H9 (cell line): ENCODE data around the gene SDC3. TPM values are rescaled to one million over a fixed set of nuclear protein-coding genes. Genes with fewer than 3 reads are reported as not detected.

Experiments
- DNase-seq: peaks from one replicate; pipeline ENCODE4 v3.0.0-alpha.2; 2017
- H2AFZ ChIP-seq: one replicate; pipeline ENCODE4 v1.6.1; 2013; ENCODE audit warnings: mild to moderate bottlenecking, low read length, control low read depth, moderate library complexity
- H2AK5ac ChIP-seq: 2 replicates; pipeline ENCODE4 v1.6.1; 2013; ENCODE audit warnings: low read length, control low read depth, mixed read lengths; ENCODE audit not compliant: insufficient read length
- H2BK120ac ChIP-seq: one replicate; pipeline ENCODE4 v1.6.1; 2013; ENCODE audit warnings: low read depth, mild to moderate bottlenecking, low read length, control low read depth, inconsistent platforms; ENCODE audit not compliant: poor library complexity, severe bottlenecking
- H2BK12ac ChIP-seq: 2 replicates; pipeline ENCODE4 v1.6.1; 2013; ENCODE audit warnings: low read length, control low read depth, mixed read lengths, low read depth; ENCODE audit not compliant: insufficient read length
- H2BK15ac ChIP-seq: 2 replicates; pipeline ENCODE4 v1.6.1; 2013; ENCODE audit warnings: low read depth, low read length, control low read depth
- H2BK20ac ChIP-seq: one replicate; pipeline ENCODE4 v1.6.1; 2013; ENCODE audit warnings: low read depth, mild to moderate bottlenecking, low read length, control low read depth, inconsistent platforms; ENCODE audit not compliant: poor library complexity, severe bottlenecking
- H2BK5ac ChIP-seq: 2 replicates; pipeline ENCODE4 v1.6.1; 2013; ENCODE audit warnings: low read length, control low read depth, mixed read lengths; ENCODE audit not compliant: insufficient read length
- H3K14ac ChIP-seq: 2 replicates; pipeline ENCODE4 v1.6.1; 2013; ENCODE audit warnings: low read length, control low read depth; ENCODE audit not compliant: insufficient read depth
- H3K18ac ChIP-seq: 2 replicates; pipeline ENCODE4 v1.6.1; 2013; ENCODE audit warnings: low read depth, mild to moderate bottlenecking, mixed read lengths, low read length, control low read depth; ENCODE audit not compliant: insufficient read length
- H3K23ac ChIP-seq: 2 replicates; pipeline ENCODE4 v1.6.1; 2013; ENCODE audit warnings: low read length, control low read depth, mixed read lengths, low read depth; ENCODE audit not compliant: insufficient read length
- H3K23me2 ChIP-seq: 2 replicates; pipeline ENCODE4 v1.6.1; 2013; ENCODE audit warnings: low read depth, mild to moderate bottlenecking, mixed read lengths, low read length, control low read depth; ENCODE audit not compliant: insufficient read length, poor library complexity, severe bottlenecking
- H3K27ac ChIP-seq: 2 replicates; pipeline ENCODE4 v1.5.1; 2013; ENCODE audit warnings: low read length, control low read depth, mixed read lengths, low read depth; ENCODE audit not compliant: insufficient read length
- H3K27me3 ChIP-seq: 2 replicates; pipeline ENCODE4 v1.6.1; 2013; ENCODE audit warnings: low read length, control low read depth, inconsistent platforms; ENCODE audit not compliant: insufficient read depth
- H3K4ac ChIP-seq: 2 replicates; pipeline ENCODE4 v1.6.1; 2013; ENCODE audit warnings: low read depth, mild to moderate bottlenecking, control low read depth, inconsistent platforms, low read length, moderate library complexity
- H3K4me1 ChIP-seq: 2 replicates; pipeline ENCODE4 v1.6.1; 2013; ENCODE audit warnings: low read length, control low read depth, inconsistent platforms; ENCODE audit not compliant: insufficient read depth
- H3K4me2 ChIP-seq: 2 replicates; pipeline ENCODE4 v1.6.1; 2013; ENCODE audit warnings: low read length, control low read depth, mixed read lengths; ENCODE audit not compliant: insufficient read length, insufficient read depth
- H3K56ac ChIP-seq: 2 replicates; pipeline ENCODE4 v1.6.1; 2013; ENCODE audit warnings: low read depth, mild to moderate bottlenecking, mixed read lengths, low read length, control low read depth; ENCODE audit not compliant: insufficient read length
- H3K79me1 ChIP-seq: 2 replicates; pipeline ENCODE4 v1.6.1; 2013; ENCODE audit warnings: low read depth, mild to moderate bottlenecking, moderate library complexity, low read length, control low read depth, inconsistent platforms; ENCODE audit not compliant: insufficient read depth, poor library complexity, severe bottlenecking
- H3K79me2 ChIP-seq: 2 replicates; pipeline ENCODE4 v1.6.1; 2013; ENCODE audit warnings: low read length, control low read depth, inconsistent platforms; ENCODE audit not compliant: insufficient read depth
- H3K9ac ChIP-seq: 2 replicates; pipeline ENCODE4 v1.6.1; 2013; ENCODE audit warnings: low read length, control low read depth, mixed read lengths; ENCODE audit not compliant: insufficient read length; ENCODE audit errors: extremely low read depth
- H3K9me3 ChIP-seq: one replicate; pipeline ENCODE4 v1.6.1; 2013; ENCODE audit warnings: low read depth, low read length, inconsistent platforms; ENCODE audit not compliant: control insufficient read depth
- H3T11ph ChIP-seq: one replicate; pipeline ENCODE4 v1.6.1; 2013; ENCODE audit warnings: mild to moderate bottlenecking, low read length, control low read depth, inconsistent platforms
- H4K20me1 ChIP-seq: one replicate; pipeline ENCODE4 v1.6.1; 2013; ENCODE audit not compliant: control insufficient read depth, insufficient read length, insufficient read depth
- H4K5ac ChIP-seq: 2 replicates; pipeline ENCODE4 v1.6.1; 2013; ENCODE audit warnings: low read depth, mild to moderate bottlenecking, mixed read lengths, low read length, control low read depth; ENCODE audit not compliant: insufficient read length
- H4K8ac ChIP-seq: replicated peaks from 2 replicates; pipeline ENCODE4 v1.6.1; 2013; ENCODE audit warnings: low read length, control low read depth, mixed read lengths, low read depth; ENCODE audit not compliant: insufficient read length
- H4K91ac ChIP-seq: 2 replicates; pipeline ENCODE4 v1.6.1; 2013; ENCODE audit warnings: low read depth, mild to moderate bottlenecking, moderate library complexity, mixed read lengths, low read length, control low read depth; ENCODE audit not compliant: insufficient read length
- H3K27ac Mint-ChIP-seq, 3 experiments: 2 replicates in 2 of 3; 3 replicates in 1 of 3; pipeline ENCODE4 v1.8.0; 2020 to 2021; ENCODE audit warnings: mixed read lengths in 3 of 3, mild to moderate bottlenecking in 1 of 3, moderate library complexity in 1 of 3
- H3K27me3 Mint-ChIP-seq: 2 replicates; pipeline ENCODE4 v1.8.0; 2021; ENCODE audit warnings: low read depth, mild to moderate bottlenecking, moderate library complexity, mixed read lengths
- H3K36me3 Mint-ChIP-seq, 3 experiments: 2 replicates in 2 of 3; 3 replicates in 1 of 3; pipeline ENCODE4 v1.8.0; 2020 to 2021; ENCODE audit warnings: low read depth in 3 of 3, mixed read lengths in 3 of 3; ENCODE audit not compliant: insufficient read depth in 1 of 3
- H3K4me1 Mint-ChIP-seq, 2 experiments: 2 replicates each; pipeline ENCODE4 v1.8.0; 2020; ENCODE audit warnings: mixed read lengths in 2 of 2
- H3K4me3 Mint-ChIP-seq, 2 experiments: 2 replicates in 1 of 2; 3 replicates in 1 of 2; pipeline ENCODE4 v1.8.0; 2020 to 2021; ENCODE audit warnings: mild to moderate bottlenecking in 2 of 2, mixed read lengths in 2 of 2, moderate library complexity in 1 of 2
- H3K9me3 Mint-ChIP-seq, 2 experiments: 2 replicates in 1 of 2; 3 replicates in 1 of 2; pipeline ENCODE4 v1.8.0; 2020; ENCODE audit warnings: mild to moderate bottlenecking in 2 of 2, mixed read lengths in 2 of 2, moderate library complexity in 1 of 2
- WGBS: extraction: QIAGEN DNeasy Blood & Tissue Kit; methylation state at CpG from one replicate; pipeline ENCODE4 v1.1.7; 2013; ENCODE audit warnings: missing lambda C conversion rate, low lambda C conversion rate, mixed read lengths; ENCODE audit not compliant: insufficient read length; ENCODE audit errors: extremely low coverage; 5-methylcytosine and 5-hydroxymethylcytosine counted together
- total RNA-seq: library from RNA; stranded (reverse); gene quantifications from 2 replicates; pipeline ENCODE4 v1.2.1, GENCODE V29; 2021
- TF ChIP-seq, protein P1 (sequence below): fragments of 200-600 bp; sonication (generic); conservative IDR thresholded peaks from 3 replicates; pipeline ENCODE4 v1.8.0; 2021; ENCODE audit warnings: antibody characterized with exemption, mild to moderate bottlenecking

Gene SDC3
- total RNA-seq, 1 experiment from 2014 or later, result 25.9 TPM

DNA sequence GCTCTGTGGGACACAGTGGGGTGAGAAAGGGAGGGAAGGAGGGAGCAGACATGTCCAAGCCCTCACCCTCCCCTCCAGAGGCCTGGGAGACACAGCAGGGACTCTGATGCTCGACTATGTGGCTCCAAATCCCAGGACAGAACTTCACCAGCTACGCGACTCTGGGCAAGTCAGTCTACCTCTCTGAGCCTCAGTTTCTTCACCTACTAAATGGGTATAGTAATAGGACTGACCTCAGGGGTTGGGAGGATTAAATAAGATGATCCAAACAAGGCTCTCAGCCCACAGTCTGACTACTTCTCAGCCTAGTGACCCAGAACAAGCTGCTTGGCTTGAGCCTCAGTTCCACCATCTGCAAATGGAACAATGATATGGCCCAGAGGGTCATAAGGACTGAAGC is 19.6 kb downstream of the SDC3 start:
- H2BK5ac ChIP-seq, result no peak overlapping the region
- H4K8ac ChIP-seq, result no peak overlapping the region
- no peaks in the 10 kb centered on the region for H3K9me3 ChIP-seq
- H3K4me1 ChIP-seq, result peaks cover 5% of the 10 kb centered on the region; the same call in 1 of the 2 replicates
- no peak overlapping the region for H3K4ac ChIP-seq
- Mint-ChIP-seq H3K4me3 (no peak overlapping the region), H3K27ac (no peak overlapping the region), H3K36me3 (no peaks in the 10 kb centered on the region), H3K27me3 (no peaks in the 10 kb centered on the region), H3K9me3 (no peaks in the 10 kb centered on the region; a peak in 1 of 5 replicates), H3K4me1 (peaks cover 37 to 43% of the 10 kb centered on the region in 2 experiments)
- no peak overlapping the region for H2BK12ac ChIP-seq
- WGBS, result no CpG with 5 or more reads among the region's 3 CpGs
- H2AK5ac ChIP-seq, result no peak overlapping the region
- no peaks in the 10 kb centered on the region for H4K20me1 ChIP-seq
- no peak overlapping the region for H2AFZ ChIP-seq
- H3K23ac ChIP-seq, result no peak overlapping the region
- H3K79me2 ChIP-seq, result no peaks in the 10 kb centered on the region
- DNase-seq, result no peak
- no peaks in the 10 kb centered on the region for H3K27me3 ChIP-seq
- no peak overlapping the region for H4K91ac ChIP-seq
- TF ChIP-seq, protein P1, sequence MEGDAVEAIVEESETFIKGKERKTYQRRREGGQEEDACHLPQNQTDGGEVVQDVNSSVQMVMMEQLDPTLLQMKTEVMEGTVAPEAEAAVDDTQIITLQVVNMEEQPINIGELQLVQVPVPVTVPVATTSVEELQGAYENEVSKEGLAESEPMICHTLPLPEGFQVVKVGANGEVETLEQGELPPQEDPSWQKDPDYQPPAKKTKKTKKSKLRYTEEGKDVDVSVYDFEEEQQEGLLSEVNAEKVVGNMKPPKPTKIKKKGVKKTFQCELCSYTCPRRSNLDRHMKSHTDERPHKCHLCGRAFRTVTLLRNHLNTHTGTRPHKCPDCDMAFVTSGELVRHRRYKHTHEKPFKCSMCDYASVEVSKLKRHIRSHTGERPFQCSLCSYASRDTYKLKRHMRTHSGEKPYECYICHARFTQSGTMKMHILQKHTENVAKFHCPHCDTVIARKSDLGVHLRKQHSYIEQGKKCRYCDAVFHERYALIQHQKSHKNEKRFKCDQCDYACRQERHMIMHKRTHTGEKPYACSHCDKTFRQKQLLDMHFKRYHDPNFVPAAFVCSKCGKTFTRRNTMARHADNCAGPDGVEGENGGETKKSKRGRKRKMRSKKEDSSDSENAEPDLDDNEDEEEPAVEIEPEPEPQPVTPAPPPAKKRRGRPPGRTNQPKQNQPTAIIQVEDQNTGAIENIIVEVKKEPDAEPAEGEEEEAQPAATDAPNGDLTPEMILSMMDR, result no peak
- H3K14ac ChIP-seq, result no peak overlapping the region
- H3K4me2 ChIP-seq, result no peak overlapping the region
- no peak overlapping the region for H3K56ac ChIP-seq
- no peak overlapping the region for H3T11ph ChIP-seq
- no peak overlapping the region for H4K5ac ChIP-seq
- H3K27ac ChIP-seq, result no peak overlapping the region
- no peaks in the 10 kb centered on the region for H3K79me1 ChIP-seq
- no peak overlapping the region for H2BK20ac ChIP-seq
- H3K9ac ChIP-seq, result no peak overlapping the region
- H3K18ac ChIP-seq, result no peak overlapping the region
- no peak overlapping the region for H2BK15ac ChIP-seq
- H3K23me2 ChIP-seq, result no peaks in the 10 kb centered on the region
- no peak overlapping the region for H2BK120ac ChIP-seq
